ENCODE measurements around the gene RFLNA.

RFLNA gene

GRCh38 chr12:124306686-124307555 is 12.0 kb downstream of the RFLNA start:
- Histone ChIP-seq H3K4me3 (ENCODE audit: low read depth, low read length, poor library complexity, severe bottlenecking) (no peak overlapping the region), H3K4me1 (ENCODE audit: insufficient read depth, low read length, severe bottlenecking) (no peaks in the 10 kb centered on the region), H3K9me2 (ENCODE audit: low read depth, low read length) (no peaks in the 10 kb centered on the region), H2AFZ (ENCODE audit: low read length) (no peak overlapping the region), H3K79me2 (ENCODE audit: insufficient read depth, low read length) (no peaks in the 10 kb centered on the region), H3K27me3 (ENCODE audit: insufficient read depth, low read length) (no peaks in the 10 kb centered on the region), H3K27ac (ENCODE audit: low read depth, low read length, poor library complexity, severe bottlenecking) (no peak overlapping the region), H3K9me3 (ENCODE audit: low read length) (no peaks in the 10 kb centered on the region), H3K4me2 (ENCODE audit: low read length) (no peak overlapping the region), H4K20me1 (ENCODE audit: insufficient read depth, low read length) (no peaks in the 10 kb centered on the region), H3F3A (ENCODE audit: insufficient read depth, low read length) (no peaks in the 10 kb centered on the region), H3K9ac (ENCODE audit: low read length) (no peak overlapping the region), H3K36me3 (ENCODE audit: insufficient read depth, low read length) (no peaks in the 10 kb centered on the region)
- TF ChIP-seq CTCF (IDR thresholded peaks at IDR 0.05; ENCODE audit: low read length) = no peak
- TF ChIP-seq EZH2 (IDR thresholded peaks at IDR 0.05; ENCODE audit: borderline replicate concordance, low read length) = no peak

GRCh38 chr12:124307556-124307825 is 12.6 kb downstream of the RFLNA start:
- Histone ChIP-seq H3K9me2 (ENCODE audit: low read depth, low read length) (no peaks in the 10 kb centered on the region), H3K9ac (ENCODE audit: low read length) (no peak overlapping the region), H3K9me3 (ENCODE audit: low read length) (no peaks in the 10 kb centered on the region), H4K20me1 (ENCODE audit: insufficient read depth, low read length) (no peaks in the 10 kb centered on the region), H3K4me3 (ENCODE audit: low read depth, low read length, poor library complexity, severe bottlenecking) (no peak overlapping the region), H3K27ac (ENCODE audit: low read depth, low read length, poor library complexity, severe bottlenecking) (no peak overlapping the region), H2AFZ (ENCODE audit: low read length) (no peak overlapping the region), H3K4me1 (ENCODE audit: insufficient read depth, low read length, severe bottlenecking) (no peaks in the 10 kb centered on the region), H3K79me2 (ENCODE audit: insufficient read depth, low read length) (no peaks in the 10 kb centered on the region), H3K36me3 (ENCODE audit: insufficient read depth, low read length) (no peaks in the 10 kb centered on the region), H3F3A (ENCODE audit: insufficient read depth, low read length) (no peaks in the 10 kb centered on the region), H3K4me2 (ENCODE audit: low read length) (no peak overlapping the region), H3K27me3 (ENCODE audit: insufficient read depth, low read length) (no peaks in the 10 kb centered on the region)
- TF ChIP-seq EZH2 (IDR thresholded peaks at IDR 0.05; ENCODE audit: borderline replicate concordance, low read length) = no peak
- TF ChIP-seq CTCF (IDR thresholded peaks at IDR 0.05; ENCODE audit: low read length) = no peak

- no peaks in the 10 kb centered on the region for H3K36me3 ChIP-seq (ENCODE audit: insufficient read depth, low read length)
- TF ChIP-seq CTCF (IDR thresholded peaks at IDR 0.05; ENCODE audit: low read length) (no peak), EZH2 (IDR thresholded peaks at IDR 0.05; ENCODE audit: borderline replicate concordance, low read length) (no peak)
- no peaks in the 10 kb centered on the region for H4K20me1 ChIP-seq (ENCODE audit: insufficient read depth, low read length)
- H3K4me1 ChIP-seq (ENCODE audit: insufficient read depth, low read length, severe bottlenecking) = no peaks in the 10 kb centered on the region
- H3K9ac ChIP-seq (ENCODE audit: low read length) = no peak overlapping the region
- H3K4me2 ChIP-seq (ENCODE audit: low read length) = no peak overlapping the region
- H3K9me3 ChIP-seq (ENCODE audit: low read length) = no peaks in the 10 kb centered on the region
- H3K79me2 ChIP-seq (ENCODE audit: insufficient read depth, low read length) = no peaks in the 10 kb centered on the region
- H3F3A ChIP-seq (ENCODE audit: insufficient read depth, low read length) = no peaks in the 10 kb centered on the region
- H3K27ac ChIP-seq (ENCODE audit: low read depth, low read length, poor library complexity, severe bottlenecking) = no peak overlapping the region
- no peak overlapping the region for H3K4me3 ChIP-seq (ENCODE audit: low read depth, low read length, poor library complexity, severe bottlenecking)
- no peaks in the 10 kb centered on the region for H3K27me3 ChIP-seq (ENCODE audit: insufficient read depth, low read length)
- H2AFZ ChIP-seq (ENCODE audit: low read length) = no peak overlapping the region
- no peaks in the 10 kb centered on the region for H3K9me2 ChIP-seq (ENCODE audit: low read depth, low read length)
Observed at GRCh38 chr12:124308741-124309140, 13.8 kb downstream of the RFLNA start.
